GM12878 (cell line): ENCODE results near the gene KRTAP5-2.

ENCODE experiments used
- FOXK2 ChIP-seq: fragments of 450-650 bp; IDR thresholded peaks from 2 replicates; pipeline ENCODE4 v1.6.1; 2017; ENCODE audit warnings: mild to moderate bottlenecking, moderate library complexity
- GABPA ChIP-seq: IDR thresholded peaks from 2 replicates; pipeline ENCODE4 v1.6.1; 2014; ENCODE audit warnings: antibody characterized with exemption, low read depth, mild to moderate bottlenecking, inconsistent platforms
- HDAC2 ChIP-seq: fragments of 200-600 bp; sonication (generic); IDR thresholded peaks from 2 replicates; pipeline ENCODE4 v1.6.1; 2017
- MYC ChIP-seq: IDR thresholded peaks from 2 replicates; pipeline ENCODE4 v1.6.1; 2011; ENCODE audit warnings: mild to moderate bottlenecking, low read length, moderate library complexity, inconsistent platforms; ENCODE audit not compliant: insufficient read depth, insufficient replicate concordance, insufficient read length, severe bottlenecking
- NFYB ChIP-seq: IDR thresholded peaks from 2 replicates; pipeline ENCODE4 v1.6.1; 2011; ENCODE audit warnings: low read depth, mild to moderate bottlenecking, low read length, improper control_type of control experiment, moderate library complexity; ENCODE audit not compliant: insufficient read depth
- RFX5 ChIP-seq: IDR thresholded peaks from 2 replicates; pipeline ENCODE4 v1.6.1; 2011; ENCODE audit warnings: low read depth, low read length, improper control_type of control experiment

DNA sequence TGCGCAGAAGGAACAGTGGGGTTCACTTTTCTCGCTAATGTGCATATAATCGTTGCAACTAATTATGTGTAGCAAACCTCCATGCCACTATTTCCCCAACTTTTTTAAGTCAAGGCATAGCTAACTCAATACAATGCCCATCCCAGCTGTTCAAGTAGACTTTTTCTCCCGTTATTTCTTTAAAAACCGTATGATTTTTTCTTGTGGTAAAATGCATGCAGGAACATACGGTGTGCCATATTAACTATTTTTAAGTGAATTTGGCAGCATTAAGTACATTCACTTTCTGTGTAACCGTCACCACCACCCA is 23.2 kb downstream of the KRTAP5-2 start:
- TF ChIP-seq HDAC2: no peak
- no peak for TF ChIP-seq NFYB
- no peak for TF ChIP-seq MYC
- no peak for TF ChIP-seq FOXK2
- TF ChIP-seq RFX5: no peak
- no peak for TF ChIP-seq GABPA
